Spleen (tissue), 11 donors: Measurements from ENCODE around the gene TMEM39A. TPM values are rescaled to one million over a fixed set of nuclear protein-coding genes. Genes with fewer than 3 reads are reported as not detected.

Experiments
- DNase-seq: peaks from one replicate; pipeline ENCODE4 v3.0.0-alpha.2; 2020
- H3K27ac ChIP-seq, 8 donors: fragments of 200-600 bp; sonication (generic) in 7 of 8; 1 replicate in 4 of 8; 2 replicates in 4 of 8; pipeline versions ENCODE4 v1.5.0 to v1.8.0; 2016 to 2021; ENCODE audit warnings: inconsistent platforms in 4 of 8, mild to moderate bottlenecking in 4 of 8, moderate library complexity in 1 of 8
- H3K27me3 ChIP-seq, 7 donors: fragments of 200-600 bp; sonication (generic) in 6 of 7; replicated peaks in 1 of 7; 1 replicate in 4 of 7; 2 replicates in 3 of 7; pipeline versions ENCODE4 v1.5.0 to v1.8.0; 2016 to 2021; ENCODE audit warnings: inconsistent platforms in 3 of 7, mild to moderate bottlenecking in 1 of 7
- H3K36me3 ChIP-seq, 6 donors: fragments of 200-600 bp; sonication (generic) in 5 of 6; 1 replicate in 4 of 6; 2 replicates in 2 of 6; pipeline versions ENCODE4 v1.5.0 to v1.8.0; 2016 to 2021; ENCODE audit warnings: inconsistent platforms in 2 of 6
- H3K4me1 ChIP-seq, 6 donors: fragments of 200-600 bp; sonication (generic) in 5 of 6; 1 replicate in 3 of 6; 2 replicates in 3 of 6; pipeline versions ENCODE4 v1.5.0 to v1.8.0; 2016 to 2021; ENCODE audit warnings: inconsistent platforms in 3 of 6
- H3K4me3 ChIP-seq, 8 donors: fragments of 200-600 bp; sonication (generic) in 7 of 8; 1 replicate in 4 of 8; 2 replicates in 4 of 8; pipeline versions ENCODE4 v1.5.0 to v1.8.0; 2016 to 2021; ENCODE audit warnings: inconsistent platforms in 4 of 8, mild to moderate bottlenecking in 4 of 8, moderate library complexity in 2 of 8
- H3K9me3 ChIP-seq, 8 donors: fragments of 200-600 bp; sonication (generic) in 7 of 8; 1 replicate in 4 of 8; 2 replicates in 4 of 8; pipeline versions ENCODE4 v1.5.0 to v1.8.0; 2016 to 2021; ENCODE audit warnings: inconsistent platforms in 4 of 8
- CTCF ChIP-seq, 11 experiments: fragments of 200-600 bp in 7 of 11; fragments of 450-650 bp in 4 of 11; sonication (generic) in 4 of 11; IDR thresholded peaks in 8 of 11; conservative IDR thresholded peaks in 3 of 11; 1 replicate in 7 of 11; 2 replicates in 4 of 11; pipeline versions ENCODE4 v1.4.0 to v1.8.0; 2016 to 2021; ENCODE audit warnings: antibody characterized with exemption in 11 of 11, inconsistent platforms in 4 of 11, mild to moderate bottlenecking in 1 of 11
- POLR2A ChIP-seq, 3 donors: fragments of 450-650 bp; IDR thresholded peaks; one replicate each; pipeline ENCODE4 v1.5.1; 2017; ENCODE audit warnings: antibody characterized with exemption in 3 of 3, mild to moderate bottlenecking in 1 of 3
- POLR2AphosphoS5 ChIP-seq, 3 donors: sonication (generic); formaldehyde crosslinking; IDR thresholded peaks; one replicate each; pipeline ENCODE4 v1.5.1; 2017; ENCODE audit warnings: antibody characterized with exemption in 3 of 3
- WGBS, 5 donors: extraction: QIAGEN DNeasy Blood & Tissue Kit in 3 of 5; methylation state at CpG; one replicate each; pipeline versions ENCODE4 v1.1.5 to v1.1.7; 2013 to 2018; 5-methylcytosine and 5-hydroxymethylcytosine counted together
- intact Hi-C: fragments of 100-400 bp; cut with DNase I; formaldehyde crosslinking; loops from one replicate; pipeline ENCODE4 v1.15.0; 2023; ENCODE audit warnings: low total_unique reads
- polyA plus RNA-seq, 3 donors: library from polyadenylated mRNA; stranded (reverse); fragments of 200-250 nt; gene quantifications; one replicate each; pipeline ENCODE4 v1.2.1, GENCODE V29; 2013
- total RNA-seq, 7 donors: library from RNA; depleted of rRNA in 3 of 7; stranded (reverse); fragments of >200 nt in 3 of 7; fragmentation: NEBNext Ultra II Directional in 4 of 7; extraction: Animal tissue kit (Norgen Biotek cat#: 25700) in 4 of 7; gene quantifications; one replicate each; pipeline versions ENCODE4 v1.1.0 to v1.2.1, GENCODE V29; 2016 to 2021
- donor health status: healthy with polysubstance abuse.
- donor health status: DM: no; HTN: no; CAD: no; lungs with moderate emphysema.
- donor health status: DM: no; HTN: no; CAD: no.
- donor health status: Bipolar disorder and iron deficiency.
- donor health status: healthy.
- donor health status: DM: no; HTN: no; CAD: no.
- donor health status: DM: yes; HTN: yes; CAD: no.

The TMEM39A gene
- total and polyA plus RNA-seq, 10 donors = 4.9 to 80.5 (median 39.3) TPM

- intact Hi-C loops = no loop called here
- peak; percentile 99 for DNase-seq
- H3K36me3 ChIP-seq = peaks cover 0 to 18% (median 0%) of the 10 kb centered on the region in 6 donors
- H3K4me3 ChIP-seq = peak within 1 kb of the TSS; percentile 60 to 85 (median 81)
- H3K4me1 ChIP-seq = peaks cover 17 to 58% (median 43%) of the 10 kb centered on the region in 6 donors
- peak; percentile 96 to 97 (median 97) for TF ChIP-seq POLR2AphosphoS5 (IDR thresholded peaks at IDR 0.05)
- TF ChIP-seq POLR2A (IDR thresholded peaks at IDR 0.05) = peak in 2 of 3 donors; percentile 50 to 51
- TF ChIP-seq CTCF (IDR thresholded peaks at IDR 0.05 in 8 of 11, conservative IDR thresholded peaks at IDR 0.05 in 3 of 11) = peak in 4 of 11 experiments; percentile 12 to 30 (median 18)
- 0 to 1% (median 1%) methylated on average over 51 to 58 of the region's 58 CpGs for WGBS, 5 donors
- H3K27ac ChIP-seq = peak within 1 kb of the TSS; percentile 92 to 98 (median 95)
- no peaks in the 10 kb centered on the region for H3K27me3 ChIP-seq
- H3K9me3 ChIP-seq = no peaks in the 10 kb centered on the region
Observed at GRCh38 chr3:119498186-119499011, 35.0 kb upstream of the TMEM39A start, which contains the start of gene TIMMDC1. TSS of gene TIMMDC1 (plus strand) at chr3:119498547. CDS start at chr3:119498734, 187 bp downstream.

- Histone ChIP-seq H3K27me3 (no peaks in the 10 kb centered on the region), H3K4me1 (peaks cover 17 to 52% (median 43%) of the 10 kb centered on the region in 6 donors), H3K27ac (peak overlapping the region; percentile 92 to 98 (median 95)), H3K9me3 (no peaks in the 10 kb centered on the region), H3K4me3 (peak overlapping the region; percentile 60 to 85 (median 81)), H3K36me3 (peaks cover 0 to 15% (median 2%) of the 10 kb centered on the region in 6 donors)
- WGBS, 5 donors = 6 to 12% (median 8%) methylated on average over 8 of the region's 8 CpGs
- no peak for TF ChIP-seq CTCF (IDR thresholded peaks at IDR 0.05 in 8 of 11, conservative IDR thresholded peaks at IDR 0.05 in 3 of 11)
- TF ChIP-seq POLR2AphosphoS5 (IDR thresholded peaks at IDR 0.05) = no peak
- no peak for TF ChIP-seq POLR2A (IDR thresholded peaks at IDR 0.05)
- DNase-seq = no peak
- intact Hi-C loops = no loop called here
Observed at GRCh38 chr3:119497820-119498185, 34.4 kb upstream of the TMEM39A start.

- WGBS, 5 donors = 90 to 95% (median 91%) methylated on average over 2 of the region's 2 CpGs
- intact Hi-C loops = no loop called here
- H3K9me3 ChIP-seq = no peaks in the 10 kb centered on the region
- H3K27ac ChIP-seq = no peak overlapping the region
- no peak overlapping the region for H3K4me3 ChIP-seq
- peaks cover 9 to 20% (median 17%) of the 10 kb centered on the region in 6 donors for H3K4me1 ChIP-seq
- no peaks in the 10 kb centered on the region for H3K27me3 ChIP-seq
- DNase-seq = no peak
- no peak for TF ChIP-seq POLR2AphosphoS5 (IDR thresholded peaks at IDR 0.05)
- no peak for TF ChIP-seq POLR2A (IDR thresholded peaks at IDR 0.05)
- TF ChIP-seq CTCF (IDR thresholded peaks at IDR 0.05 in 8 of 11, conservative IDR thresholded peaks at IDR 0.05 in 3 of 11) = no peak
- peaks cover 0 to 33% (median 9%) of the 10 kb centered on the region in 6 donors for H3K36me3 ChIP-seq
Observed at GRCh38 chr3:119494597-119494996, 31.2 kb upstream of the TMEM39A start.

- Histone ChIP-seq H3K4me3 (no peak overlapping the region), H3K36me3 (peaks cover 0 to 50% (median 14%) of the 10 kb centered on the region in 6 donors), H3K27me3 (no peaks in the 10 kb centered on the region), H3K4me1 (peaks cover 4 to 10% (median 7%) of the 10 kb centered on the region in 6 donors), H3K9me3 (no peaks in the 10 kb centered on the region), H3K27ac (no peak overlapping the region)
- intact Hi-C loops = no loop called here
- no peak for DNase-seq
- WGBS, 5 donors = 85 to 94% (median 92%) methylated on average over 3 of the region's 3 CpGs
- no peak for TF ChIP-seq CTCF (IDR thresholded peaks at IDR 0.05 in 8 of 11, conservative IDR thresholded peaks at IDR 0.05 in 3 of 11)
- TF ChIP-seq POLR2A (IDR thresholded peaks at IDR 0.05) = no peak
- no peak for TF ChIP-seq POLR2AphosphoS5 (IDR thresholded peaks at IDR 0.05)
Observed at GRCh38 chr3:119492810-119493209, 29.4 kb upstream of the TMEM39A start.
